Middle frontal gyrus (tissue), 1 donor: ENCODE data around the gene LILRB2.
"Not testable (repeated sequence)": the region's sequence is repeated elsewhere in the genome, so short reads cannot be mapped to it uniquely, and the experiment has no call there.

Experiments
- DNase-seq: peaks from one replicate; pipeline ENCODE4 v3.0.0-alpha.2; 2015; ENCODE audit warnings: low spot score; ENCODE audit errors: extremely low spot score

Gene LILRB2

GRCh38 chr19:54305141-54305540 lies 24.2 kb upstream of the LILRB2 start:
- no peak for DNase-seq

- no peak for DNase-seq
These were observed 21.3 kb upstream of the LILRB2 start for GRCh38 chr19:54302257-54302656.

GRCh38 chr19:54299515-54299914 lies 18.6 kb upstream of the LILRB2 start:
- DNase-seq = no peak

- no peak for DNase-seq
These were observed 18.2 kb upstream of the LILRB2 start for GRCh38 chr19:54299126-54299498.

- no peak for DNase-seq
These were observed 17.6 kb upstream of the LILRB2 start for GRCh38 chr19:54298357-54299125.

- no peak for DNase-seq
These were observed 16.9 kb upstream of the LILRB2 start for GRCh38 chr19:54297759-54298305.

GRCh38 chr19:54294539-54294938 lies 13.6 kb upstream of the LILRB2 start:
- DNase-seq = no peak

- not testable (repeated sequence) for DNase-seq
These were observed 8.2 kb upstream of the LILRB2 start for GRCh38 chr19:54289160-54289559.

GRCh38 chr19:54287456-54287855 lies 6.5 kb upstream of the LILRB2 start:
- DNase-seq = no peak

- DNase-seq = not testable (repeated sequence)
These were observed 5.4 kb upstream of the LILRB2 start for GRCh38 chr19:54286283-54286682.

- DNase-seq = not testable (repeated sequence)
These were observed 4.6 kb upstream of the LILRB2 start for GRCh38 chr19:54285427-54286056.

- DNase-seq = no peak
These were observed 2.0 kb upstream of the LILRB2 start for GRCh38 chr19:54282686-54283470.

GRCh38 chr19:54281729-54282075 lies 792 bp upstream of the LILRB2 start:
- DNase-seq = not testable (repeated sequence)

GRCh38 chr19:54280441-54280840 lies 469 bp downstream of the LILRB2 start:
- not testable (repeated sequence) for DNase-seq

GRCh38 chr19:54280025-54280424 lies 885 bp downstream of the LILRB2 start:
- DNase-seq = not testable (repeated sequence)

GRCh38 chr19:54279406-54279962 lies 1.4 kb downstream of the LILRB2 start:
- DNase-seq = no peak

- not testable (repeated sequence) for DNase-seq
These were observed 2.2 kb downstream of the LILRB2 start for GRCh38 chr19:54278571-54279195.

GRCh38 chr19:54278056-54278455 lies 2.9 kb downstream of the LILRB2 start:
- not testable (repeated sequence) for DNase-seq

- DNase-seq = not testable (repeated sequence)
These were observed 3.7 kb downstream of the LILRB2 start for GRCh38 chr19:54277111-54277615.

GRCh38 chr19:54275951-54276350 lies 5.0 kb downstream of the LILRB2 start:
- no peak for DNase-seq

GRCh38 chr19:54274516-54274915 lies 6.4 kb downstream of the LILRB2 start:
- not testable (repeated sequence) for DNase-seq
